Activated naive CD4-positive, alpha-beta T cell treated with Interleukin-2 at 50 U/mL for 16 hours (primary cell): Measurements from ENCODE around the gene PCBP3.

ENCODE experiments used
- DNase-seq: peaks from one replicate; pipeline ENCODE4 v3.0.0-alpha.2; 2020

Gene PCBP3

DNA sequence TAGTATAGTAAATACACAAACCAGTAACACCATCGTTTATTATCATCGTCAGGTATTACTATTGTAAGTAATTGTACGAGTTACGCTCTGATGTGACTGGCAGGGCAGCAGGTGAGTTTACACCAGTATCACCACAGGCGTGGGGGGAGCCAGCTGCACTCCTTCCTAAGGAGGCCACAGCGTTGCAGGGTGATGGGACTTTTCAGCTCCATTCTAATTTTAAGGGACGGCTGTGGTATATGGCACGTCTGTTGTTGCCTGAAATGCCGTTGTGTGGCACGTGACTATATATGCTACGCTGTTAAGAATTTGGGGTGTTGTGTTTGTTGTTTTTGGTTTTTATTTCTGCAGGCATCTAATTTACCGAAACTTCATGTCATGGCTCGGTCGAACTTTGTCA is 173.3 kb downstream of the PCBP3 start:
- DNase-seq: no peak

DNA sequence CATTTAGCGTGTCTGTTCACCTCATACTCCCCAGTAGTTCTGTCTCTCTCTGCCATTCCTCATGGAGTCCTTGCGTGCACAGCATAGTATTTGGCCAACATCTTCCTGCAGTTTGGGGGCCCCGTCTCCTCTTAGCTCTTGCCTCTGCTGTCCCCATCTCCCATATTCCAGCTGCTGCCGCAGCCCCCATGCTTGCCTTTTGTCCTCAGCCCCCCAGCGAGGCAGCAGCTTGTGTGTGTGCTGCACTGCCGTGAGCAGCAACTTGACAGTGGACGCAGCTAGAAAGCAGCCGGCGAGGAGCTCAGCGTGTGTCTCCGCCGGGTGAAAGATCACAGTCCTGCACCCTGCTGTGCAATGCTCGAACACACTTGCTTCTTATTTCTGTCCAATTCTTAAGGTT is 173.8 kb downstream of the PCBP3 start:
- no peak for DNase-seq

DNA sequence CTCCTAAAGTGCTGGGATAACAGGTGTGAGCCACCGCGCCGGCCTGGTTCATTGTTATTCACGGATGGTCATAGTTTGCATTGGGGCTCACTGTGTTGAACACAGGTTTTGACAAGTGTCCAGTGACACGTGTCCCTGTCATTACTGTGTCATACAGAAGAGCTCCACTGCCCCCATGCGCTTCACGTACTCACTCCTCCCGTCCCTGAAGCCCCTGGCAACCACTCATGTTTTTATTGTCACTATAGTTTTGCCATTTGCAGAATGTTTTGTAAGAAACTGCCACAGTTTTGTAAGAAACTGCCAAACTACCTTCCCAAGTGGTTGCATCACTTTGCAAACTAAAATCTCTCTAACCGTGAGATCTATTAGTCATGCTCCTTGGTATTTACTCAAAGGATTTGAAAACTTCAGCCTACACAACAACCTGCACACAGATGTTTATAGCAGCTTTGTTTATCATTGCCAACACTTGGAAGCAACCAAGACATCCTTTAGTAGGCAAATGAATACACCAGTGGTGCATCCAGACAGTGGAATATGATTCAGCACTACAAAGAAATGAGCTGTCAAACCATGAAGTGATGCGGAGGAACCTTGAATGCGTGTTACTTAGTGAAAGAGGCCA is 174.9 kb downstream of the PCBP3 start:
- DNase-seq: peak; percentile 7

DNA sequence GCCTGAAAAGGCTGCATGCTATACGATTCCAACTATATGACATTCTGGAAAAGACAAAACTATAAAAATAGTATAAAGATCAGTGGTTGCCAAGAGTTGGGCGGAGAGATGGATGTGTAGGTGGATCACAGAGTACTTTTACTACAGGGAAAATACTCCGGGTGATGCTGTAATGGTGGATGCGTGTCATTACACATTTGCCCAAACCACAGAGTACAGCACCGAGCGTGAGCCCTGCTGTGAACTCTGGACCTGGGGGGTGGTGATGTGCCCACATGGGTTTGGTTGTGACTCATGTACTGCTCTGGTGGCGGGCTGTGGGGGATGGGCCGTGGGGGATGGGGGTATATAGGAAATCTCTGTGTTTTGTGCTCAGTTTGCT is 175.4 kb downstream of the PCBP3 start:
- DNase-seq: peak; percentile 83

DNA sequence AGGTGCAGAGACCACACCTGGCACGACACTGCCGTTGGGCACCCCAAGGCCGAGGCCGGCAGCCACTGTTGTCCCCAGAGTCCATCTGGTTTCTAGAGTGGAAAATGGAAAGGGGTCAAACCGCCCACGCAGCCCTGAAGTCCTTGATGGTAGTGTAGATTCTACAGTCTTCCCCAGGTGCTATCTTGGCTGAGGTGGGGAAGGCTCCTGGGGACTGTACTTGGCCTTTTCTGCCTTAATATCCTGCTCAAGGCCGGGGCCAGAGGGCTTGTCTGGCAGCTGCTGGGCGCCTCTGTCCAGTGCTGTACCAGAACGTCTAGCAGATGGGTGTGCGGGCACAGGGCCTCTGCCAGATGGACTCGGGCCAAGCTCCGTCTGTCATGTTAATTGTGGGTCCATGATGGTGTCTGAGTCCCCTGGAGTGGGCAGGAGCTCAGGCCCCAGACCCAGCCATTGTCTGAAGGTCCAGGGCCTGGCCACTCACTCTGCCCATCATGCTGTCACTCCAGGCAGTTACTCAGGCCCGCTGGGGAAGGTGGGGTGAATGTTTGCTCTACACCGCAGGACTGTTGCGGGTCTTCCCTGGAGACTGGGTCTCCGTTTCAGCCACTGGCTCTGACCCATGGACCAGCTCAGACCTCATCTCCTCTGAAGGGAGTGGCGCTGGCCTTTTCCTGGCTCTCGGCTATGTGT is 176.1 kb downstream of the PCBP3 start:
- no peak for DNase-seq

DNA sequence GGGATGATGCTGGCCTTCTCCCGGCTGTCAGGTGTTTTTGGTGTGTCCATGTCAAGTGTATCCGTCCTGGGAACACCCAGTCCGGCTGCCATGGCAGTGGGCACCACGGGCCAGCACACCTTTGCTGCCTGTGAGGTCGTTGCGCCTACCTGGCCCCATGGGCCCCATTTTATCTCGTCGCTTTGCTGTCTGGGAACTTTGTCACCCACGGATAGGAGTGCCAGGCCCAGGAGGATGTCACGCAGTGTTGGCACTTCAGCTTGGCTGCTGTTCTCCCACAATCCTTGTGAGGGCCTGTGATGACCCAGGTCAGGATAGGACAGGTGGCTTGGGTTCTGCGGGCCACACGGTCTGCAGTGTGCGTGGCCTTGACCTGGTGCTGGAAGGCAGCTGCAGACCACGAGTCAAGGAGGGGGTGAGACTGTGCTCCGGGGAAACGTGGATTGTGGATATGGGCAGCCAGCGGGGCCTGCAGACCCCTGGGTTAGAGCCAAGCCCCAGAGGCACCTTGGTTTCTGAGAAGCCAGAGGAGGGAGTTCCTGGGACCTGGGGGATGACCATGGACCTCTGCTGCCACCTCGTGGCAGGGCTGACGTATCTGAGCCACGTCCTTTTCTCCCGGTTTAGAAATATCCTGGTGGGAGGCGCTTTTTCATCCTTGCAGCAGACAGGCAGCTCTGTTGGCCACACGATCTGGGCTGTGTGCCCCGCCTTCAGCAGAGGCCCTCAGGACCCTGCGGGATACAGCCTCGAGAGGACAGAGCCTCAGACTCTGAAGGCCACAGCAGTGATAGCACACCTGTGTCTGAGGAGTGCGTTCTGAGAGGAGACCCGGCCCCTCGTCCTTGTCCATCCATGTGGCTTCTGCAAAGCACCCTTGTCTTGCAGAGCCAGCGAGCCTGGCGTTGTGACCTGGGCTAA is 176.9 kb downstream of the PCBP3 start:
- DNase-seq: peak; percentile 79

DNA sequence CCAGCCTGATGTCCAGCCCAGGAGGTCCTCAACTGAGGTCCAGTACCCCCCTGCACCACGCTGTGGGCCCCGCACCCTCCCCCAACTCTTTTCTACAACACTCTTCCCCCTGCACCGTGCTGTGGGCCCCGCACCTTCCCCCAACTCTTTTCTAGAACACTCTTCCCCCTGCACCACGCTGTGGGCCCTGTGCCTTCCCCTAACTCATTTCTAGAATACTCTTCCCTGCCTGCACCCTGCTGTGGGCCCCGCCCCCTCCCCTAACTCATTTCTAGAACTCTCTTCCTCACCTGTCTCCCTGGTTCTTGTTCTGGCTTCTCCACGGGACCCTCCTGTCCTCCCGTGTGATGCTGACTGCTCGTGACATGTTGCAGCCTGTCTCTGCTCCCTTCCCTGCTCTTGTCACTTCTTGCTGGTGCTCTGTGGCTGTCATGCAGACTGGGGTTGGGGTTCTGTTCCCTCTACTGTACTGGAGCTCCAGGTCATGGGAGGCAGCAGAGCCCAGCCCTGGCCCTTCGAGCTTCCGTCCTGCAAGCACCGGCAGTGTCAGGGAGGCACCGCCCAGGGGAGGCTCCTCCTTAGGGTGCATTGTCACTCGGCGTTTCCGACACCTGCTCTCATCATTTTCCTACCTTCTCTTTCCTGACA is 177.9 kb downstream of the PCBP3 start:
- DNase-seq: no peak

DNA sequence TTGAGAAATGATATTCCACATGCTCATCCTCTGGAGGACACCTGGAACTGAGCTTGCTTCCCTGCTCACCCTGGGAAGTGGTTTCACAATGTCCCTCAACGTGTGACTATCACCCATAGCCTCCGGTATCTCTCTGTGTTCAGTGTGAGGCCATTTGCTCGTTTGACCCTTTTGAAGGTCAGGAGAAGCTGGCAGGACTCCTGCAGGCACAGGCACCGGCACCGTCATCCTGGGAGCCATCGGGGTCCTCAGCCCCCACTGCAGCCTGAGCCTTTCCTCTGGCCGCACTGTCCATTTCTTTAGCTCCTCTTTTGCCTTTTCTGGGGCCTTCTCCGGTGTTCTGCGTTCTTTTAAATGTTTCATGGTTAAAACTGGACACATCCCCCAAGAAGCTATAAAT is 178.5 kb downstream of the PCBP3 start:
- no peak for DNase-seq

DNA sequence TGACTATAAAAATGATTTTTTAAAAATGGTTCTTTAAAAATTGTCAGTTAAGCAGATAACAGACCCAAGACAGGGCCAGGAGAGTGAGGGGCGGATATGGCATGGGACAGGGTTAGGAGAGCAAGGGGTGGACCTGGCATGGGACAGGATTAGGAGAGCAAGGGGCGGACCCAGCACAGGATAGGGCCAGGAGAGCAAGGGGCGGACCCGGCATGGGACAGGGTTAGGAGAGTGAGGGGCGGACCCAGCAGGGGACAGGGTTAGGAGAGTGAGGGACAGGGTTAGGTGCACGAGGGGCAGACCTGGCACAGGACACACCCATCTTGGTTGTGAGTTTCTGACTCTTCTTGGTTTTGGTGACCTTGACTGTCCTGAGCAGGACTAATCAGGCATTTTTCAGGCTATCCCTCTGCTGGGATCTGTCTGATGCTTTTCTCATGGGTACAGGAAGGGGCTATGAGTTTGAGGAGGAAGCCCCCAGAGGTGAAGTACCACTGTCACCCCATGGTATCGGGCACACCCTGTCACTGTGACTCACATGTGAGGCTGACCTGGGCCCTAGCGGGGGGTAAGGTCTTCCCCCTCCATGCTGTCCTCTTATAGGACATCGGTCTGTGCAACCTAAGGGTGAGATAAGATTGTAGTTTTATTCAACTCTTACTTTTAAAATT is 179.0 kb downstream of the PCBP3 start:
- DNase-seq: no peak

DNA sequence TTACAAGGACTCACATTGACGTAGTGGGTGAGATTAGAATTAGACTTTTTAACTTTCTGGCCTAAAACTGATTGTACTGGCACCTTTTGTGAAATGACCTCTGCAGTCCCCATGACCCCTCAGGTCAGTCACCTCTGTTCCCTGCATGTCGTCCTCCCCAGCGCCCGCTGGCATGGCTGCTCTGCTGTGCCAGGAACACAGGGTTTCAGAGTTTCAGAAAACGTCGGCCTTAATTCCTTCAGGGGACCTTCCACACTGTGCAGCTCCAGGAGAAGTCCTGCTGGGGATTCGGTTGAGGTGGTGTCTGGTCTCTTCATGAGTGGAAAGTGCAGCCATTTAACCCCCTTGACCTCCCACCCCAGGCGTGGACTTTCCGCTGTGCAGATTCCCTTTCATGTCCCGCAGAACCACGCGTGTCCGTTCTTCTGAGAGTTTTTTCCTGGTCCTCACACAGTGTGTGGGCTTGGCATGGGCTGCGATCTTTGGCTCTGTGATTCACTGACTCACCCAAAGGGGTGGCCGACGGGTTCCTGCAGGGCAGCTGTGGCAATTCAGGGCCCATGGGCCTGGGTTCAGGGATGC is 179.7 kb downstream of the PCBP3 start:
- no peak for DNase-seq

DNA sequence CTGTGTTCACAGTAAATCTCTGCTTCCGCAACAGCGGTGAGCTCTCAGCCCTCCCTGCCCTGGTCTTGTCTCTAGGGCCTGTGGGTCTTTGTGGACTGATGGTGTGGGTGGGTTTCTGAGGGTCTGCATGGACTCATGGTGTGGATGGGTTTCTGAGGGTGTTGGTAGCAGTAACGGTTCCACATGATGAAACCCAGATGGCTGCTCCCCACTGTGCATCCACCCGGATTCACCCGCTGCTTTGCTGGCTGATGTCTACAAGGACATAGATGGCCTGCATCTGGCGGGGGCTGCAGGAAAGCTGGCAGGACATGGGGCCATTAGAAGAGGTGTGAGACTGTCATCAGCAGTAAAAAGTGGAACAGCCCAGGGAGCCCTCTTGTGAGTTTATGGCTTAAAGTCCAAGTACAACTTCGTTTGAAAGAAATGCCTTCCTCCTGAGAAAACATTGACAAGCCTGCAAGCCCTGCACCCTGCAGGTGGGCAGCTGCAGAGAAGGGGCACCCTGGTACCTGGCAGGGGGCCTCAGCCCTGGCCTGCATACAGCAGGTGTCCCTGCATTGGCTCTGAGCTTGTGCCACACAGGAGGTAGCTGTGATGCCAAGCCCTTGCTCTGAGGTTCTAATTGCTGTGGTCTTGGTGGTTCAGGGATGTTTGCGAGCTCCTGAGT is 181.2 kb downstream of the PCBP3 start:
- DNase-seq: no peak

DNA sequence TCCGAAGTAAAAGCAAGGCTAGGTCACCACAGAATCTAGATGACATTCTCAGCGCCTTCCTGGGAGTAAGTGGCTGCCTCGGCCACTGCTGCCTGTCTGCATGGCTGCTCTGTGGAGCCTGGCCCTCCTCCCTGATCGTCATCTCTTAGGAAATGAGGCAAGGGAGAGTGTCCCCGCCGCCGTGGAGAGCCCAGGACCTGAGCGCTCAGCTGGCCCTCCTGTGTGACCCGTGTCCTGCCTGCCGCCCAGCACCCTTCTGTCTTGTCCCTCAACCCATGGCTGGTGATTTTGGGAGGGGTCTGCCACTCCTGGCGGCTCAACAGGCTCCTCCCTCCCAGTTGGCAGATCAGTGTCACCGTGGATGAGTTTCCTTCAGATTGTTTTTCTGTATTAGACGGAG is 181.7 kb downstream of the PCBP3 start:
- no peak for DNase-seq

DNA sequence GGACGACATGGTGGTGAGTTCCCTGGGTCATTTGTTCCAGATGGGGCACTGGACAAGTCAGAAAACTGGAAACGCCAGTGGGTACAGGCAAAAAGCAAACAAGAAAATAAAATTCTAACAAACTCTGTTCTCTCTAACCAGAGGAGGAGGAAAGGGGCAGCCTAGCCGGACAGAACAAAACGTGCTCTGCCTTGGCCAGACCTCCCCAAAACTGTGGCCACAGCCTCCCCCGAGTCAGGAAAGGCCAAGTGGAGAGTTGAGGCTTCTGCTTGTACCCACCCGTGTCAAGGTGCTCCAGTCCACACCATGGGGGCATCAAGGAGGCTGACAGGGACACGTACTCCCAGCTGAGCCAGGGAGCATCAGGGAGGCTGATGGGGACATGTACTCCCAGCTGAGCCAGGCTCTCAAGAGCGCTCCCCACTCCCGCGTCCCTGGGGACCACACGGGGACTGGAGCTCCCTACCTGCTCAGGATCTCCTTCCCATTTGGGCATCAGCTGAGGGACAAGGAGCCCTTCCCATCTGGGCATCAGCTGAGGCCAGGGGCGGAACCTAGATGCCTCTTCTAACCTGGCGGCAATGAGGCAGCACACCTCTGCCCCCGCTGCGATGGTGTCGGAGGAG is 183.3 kb downstream of the PCBP3 start:
- no peak for DNase-seq

DNA sequence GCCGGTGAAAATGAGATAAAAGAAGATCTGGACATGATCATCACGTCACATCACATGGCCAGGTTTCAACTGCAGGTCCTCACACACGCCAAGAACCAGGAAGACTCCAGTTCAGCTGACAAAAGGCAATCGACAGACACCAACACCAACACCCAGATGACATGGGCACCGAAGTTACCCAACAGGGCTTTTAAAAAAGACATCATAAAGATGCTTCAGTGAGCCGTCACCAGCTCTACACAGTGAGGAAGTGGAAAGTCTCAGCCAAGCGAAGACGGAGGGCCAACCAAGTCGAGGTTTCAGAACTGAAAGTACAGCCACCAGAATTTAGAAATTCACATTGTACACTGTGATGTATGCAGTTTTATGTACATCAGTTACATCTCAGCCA is 183.8 kb downstream of the PCBP3 start:
- no peak for DNase-seq

DNA sequence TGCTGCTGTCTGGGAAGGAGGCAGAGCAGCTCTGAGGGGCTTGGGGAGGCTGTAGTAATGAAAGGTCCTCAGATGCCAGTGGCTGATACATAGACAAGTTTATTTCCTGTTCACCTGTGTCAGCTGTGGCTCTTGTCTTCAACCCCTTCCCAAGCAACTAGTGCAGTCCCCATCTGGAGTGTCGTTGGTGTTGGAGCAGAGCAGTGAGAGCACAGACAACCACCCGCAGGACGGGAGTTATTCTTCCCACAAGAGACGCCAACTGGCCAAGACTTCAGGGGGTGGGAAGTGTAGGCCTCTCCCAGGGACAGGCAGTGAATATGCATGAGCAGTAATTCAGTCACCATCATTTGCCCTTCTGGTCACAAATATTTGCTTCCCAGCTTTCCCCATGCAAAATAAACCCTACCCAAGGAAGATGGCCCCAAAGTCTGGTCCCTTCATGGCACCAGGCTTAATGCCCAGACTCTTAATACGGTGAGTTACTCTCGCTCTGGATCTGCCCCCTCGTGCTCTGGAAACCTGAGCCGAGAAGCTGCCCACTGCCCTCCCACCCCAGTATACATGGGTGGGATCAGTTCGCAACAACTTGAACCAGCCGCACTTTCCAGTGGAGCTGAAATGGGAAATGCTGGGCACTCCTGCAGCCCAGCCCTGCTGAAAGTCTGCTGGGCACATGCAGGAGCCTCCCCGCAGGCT is 184.5 kb downstream of the PCBP3 start:
- no peak for DNase-seq

DNA sequence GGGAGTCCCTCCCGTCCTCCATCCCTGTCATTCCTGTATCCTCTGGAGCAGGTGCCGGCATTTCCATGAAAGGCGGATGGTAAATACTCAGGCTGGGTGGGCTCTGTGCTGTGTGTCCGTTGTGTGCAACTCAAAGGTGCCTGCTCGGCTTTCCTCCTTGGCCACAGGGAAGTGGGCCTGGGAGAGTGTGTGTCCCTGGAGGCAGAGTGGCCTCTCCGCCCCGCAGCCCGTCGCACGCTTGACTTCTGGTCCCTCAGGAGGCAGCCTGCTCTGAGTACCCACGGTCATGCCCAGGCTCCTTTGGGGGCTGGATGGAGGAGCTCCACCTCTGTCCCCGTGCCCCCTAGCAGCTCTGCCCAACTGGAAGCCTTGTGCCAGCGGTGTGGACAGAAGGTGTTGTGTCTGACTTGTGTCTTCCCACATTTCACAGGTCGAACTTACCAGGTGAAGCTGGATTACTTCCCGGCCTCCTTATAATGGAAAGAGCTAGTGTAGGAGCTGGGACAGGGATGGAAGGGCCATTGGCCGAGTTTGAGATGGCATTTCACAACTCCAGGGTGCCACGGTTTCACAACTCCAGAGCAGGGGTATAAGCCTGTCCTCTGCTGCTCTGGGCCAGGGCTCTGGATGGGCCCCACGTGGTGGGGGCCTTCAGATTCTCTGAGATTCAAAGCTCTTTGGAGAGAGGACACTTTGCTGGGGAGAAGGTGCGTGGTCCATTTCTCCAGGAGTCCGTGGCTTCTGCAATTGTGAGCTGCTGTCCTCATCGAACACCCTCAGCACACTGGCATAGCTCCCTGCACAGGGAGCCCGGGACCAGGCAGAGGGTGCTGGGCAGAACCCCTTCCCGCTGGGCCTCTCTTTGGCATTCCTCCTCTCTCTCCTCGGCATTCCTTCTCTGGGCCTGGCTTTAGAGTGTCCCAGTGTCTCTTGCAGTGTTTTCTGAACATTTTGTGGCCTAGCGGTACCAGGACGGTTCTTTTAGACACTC is 185.3 kb downstream of the PCBP3 start:
- no peak for DNase-seq

DNA sequence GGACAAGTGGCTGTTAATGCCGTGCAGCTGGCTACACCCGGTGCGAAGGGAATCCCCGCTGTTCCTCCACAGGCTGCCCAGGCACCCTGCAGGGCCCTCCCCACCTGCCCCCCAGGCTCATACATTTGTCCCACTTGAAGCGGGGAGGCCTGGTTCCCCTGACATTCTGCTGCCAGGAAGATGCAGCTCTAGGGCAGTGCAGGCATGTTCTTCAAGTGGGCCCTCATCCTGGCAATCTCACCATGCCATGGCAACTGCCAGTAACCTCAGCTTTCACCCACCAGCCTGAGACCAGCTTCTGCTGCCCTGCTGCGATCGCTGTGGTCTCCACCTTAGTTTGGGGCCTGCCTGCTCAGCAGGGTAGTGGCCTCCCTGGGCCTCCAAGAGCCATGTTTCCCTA is 186.1 kb downstream of the PCBP3 start:
- no peak for DNase-seq

DNA sequence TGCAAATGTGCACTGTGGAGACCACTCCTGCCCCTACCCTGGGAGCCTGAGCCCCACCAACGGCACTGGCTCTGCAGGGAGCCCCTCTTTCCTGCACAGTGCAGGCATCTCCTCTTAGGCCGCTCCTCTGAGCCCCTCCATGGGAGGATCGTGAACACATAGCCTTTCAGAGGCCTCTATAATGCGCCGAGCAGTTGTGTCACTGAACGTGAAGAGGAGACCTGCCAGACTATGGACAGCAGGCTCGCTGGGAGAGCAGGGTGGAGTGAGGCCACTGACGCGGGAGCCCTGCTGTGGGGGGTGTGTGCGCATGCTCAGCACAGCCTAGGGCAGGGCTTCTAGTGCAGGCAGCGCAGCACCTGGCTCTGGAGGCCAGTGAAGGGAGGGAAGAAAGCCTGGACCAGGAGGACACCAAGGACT is 186.7 kb downstream of the PCBP3 start:
- DNase-seq: no peak

DNA sequence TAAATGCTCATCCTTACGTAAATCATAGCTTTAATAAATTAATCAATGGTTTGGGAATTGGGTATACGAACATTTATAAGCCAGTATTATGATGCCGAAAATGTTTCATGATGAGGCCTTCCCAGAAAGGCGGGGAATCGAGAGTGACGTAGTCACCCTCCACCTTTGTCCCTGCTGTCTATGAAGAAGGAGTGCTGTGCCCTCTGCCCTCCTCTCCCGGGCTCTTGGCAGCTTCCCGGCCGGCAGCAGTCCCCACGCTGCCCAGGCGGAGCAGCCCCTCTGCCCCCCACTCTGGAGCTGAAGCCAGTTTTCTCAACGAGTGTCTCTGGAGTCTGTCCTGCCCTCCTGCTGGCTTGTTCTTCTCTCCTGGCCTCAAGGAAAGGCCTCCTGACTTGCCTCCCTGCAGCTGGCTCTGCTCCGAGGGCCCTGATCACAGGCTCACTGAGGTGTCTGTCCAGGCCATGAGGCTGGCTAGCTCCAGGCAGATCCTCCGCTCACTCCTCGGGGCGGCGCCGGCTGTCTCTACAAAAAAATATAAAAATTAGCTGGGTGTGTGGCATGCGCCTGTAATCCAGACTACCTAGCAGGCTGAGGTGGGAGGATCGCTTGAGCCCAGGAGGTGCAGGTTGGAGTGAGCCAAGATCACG is 187.3 kb downstream of the PCBP3 start:
- no peak for DNase-seq
